ENCODE data around the gene TMEM259. TPM values are rescaled to one million over a fixed set of nuclear protein-coding genes. Genes with fewer than 3 reads are reported as not detected.

The TMEM259 gene
- total and polyA plus RNA-seq, 3 donors from 2014 or later, result 164 to 405 (median 339) TPM

DNA sequence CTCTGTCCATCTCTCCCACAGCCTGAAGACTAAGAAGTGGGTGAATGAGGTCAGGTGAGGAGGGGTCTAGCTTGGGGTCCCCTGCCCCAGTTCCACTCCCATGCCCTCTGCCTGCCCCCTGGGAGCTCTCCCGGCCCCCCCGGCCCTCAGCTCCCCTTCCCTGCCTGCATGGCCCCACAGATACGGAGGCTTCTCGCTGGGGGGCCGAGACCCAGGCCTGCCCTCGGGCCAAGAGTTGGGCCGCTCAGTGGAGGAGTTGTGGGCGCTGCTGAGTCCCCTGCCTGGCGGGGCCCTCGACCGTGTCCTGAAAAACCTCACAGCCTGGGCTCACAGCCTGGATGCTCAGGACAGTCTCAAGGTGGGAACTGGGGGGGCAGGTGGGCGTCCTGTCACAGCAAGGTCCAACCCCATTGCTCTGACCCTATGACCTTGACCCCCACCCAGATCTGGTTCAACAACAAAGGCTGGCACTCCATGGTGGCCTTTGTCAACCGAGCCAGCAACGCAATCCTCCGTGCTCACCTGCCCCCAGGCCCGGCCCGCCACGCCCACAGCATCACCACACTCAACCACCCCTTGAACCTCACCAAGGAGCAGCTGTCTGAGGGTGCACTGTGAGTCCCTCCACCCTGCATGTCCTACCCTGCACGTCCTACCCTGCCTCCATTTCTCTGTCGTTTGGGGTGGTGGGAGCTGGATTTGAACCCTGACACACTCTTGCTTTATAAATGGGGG lies 35.1 kb upstream of the TMEM259 start:
- DNase-seq, result no peak
- no peaks in the 10 kb centered on the region for H3K27me3 ChIP-seq
- 95 to 97% methylated on average over 13 to 20 of the region's 20 CpGs for WGBS, 2 donors
- no peak overlapping the region for H3K27ac ChIP-seq
- H3K4me3 ChIP-seq, result no peak overlapping the region
- H3K36me3 ChIP-seq (ENCODE audit: low read depth, missing control alignments), result no peaks in the 10 kb centered on the region
- intact Hi-C loops (cut with DNase I; ENCODE audit: low total_unique reads), result no loop called here
- H3K4me1 ChIP-seq, result no peaks in the 10 kb centered on the region
- H3K9me3 ChIP-seq, result no peaks in the 10 kb centered on the region
- no peak for TF ChIP-seq POLR2A (IDR thresholded peaks at IDR 0.05)
- TF ChIP-seq, protein P1, sequence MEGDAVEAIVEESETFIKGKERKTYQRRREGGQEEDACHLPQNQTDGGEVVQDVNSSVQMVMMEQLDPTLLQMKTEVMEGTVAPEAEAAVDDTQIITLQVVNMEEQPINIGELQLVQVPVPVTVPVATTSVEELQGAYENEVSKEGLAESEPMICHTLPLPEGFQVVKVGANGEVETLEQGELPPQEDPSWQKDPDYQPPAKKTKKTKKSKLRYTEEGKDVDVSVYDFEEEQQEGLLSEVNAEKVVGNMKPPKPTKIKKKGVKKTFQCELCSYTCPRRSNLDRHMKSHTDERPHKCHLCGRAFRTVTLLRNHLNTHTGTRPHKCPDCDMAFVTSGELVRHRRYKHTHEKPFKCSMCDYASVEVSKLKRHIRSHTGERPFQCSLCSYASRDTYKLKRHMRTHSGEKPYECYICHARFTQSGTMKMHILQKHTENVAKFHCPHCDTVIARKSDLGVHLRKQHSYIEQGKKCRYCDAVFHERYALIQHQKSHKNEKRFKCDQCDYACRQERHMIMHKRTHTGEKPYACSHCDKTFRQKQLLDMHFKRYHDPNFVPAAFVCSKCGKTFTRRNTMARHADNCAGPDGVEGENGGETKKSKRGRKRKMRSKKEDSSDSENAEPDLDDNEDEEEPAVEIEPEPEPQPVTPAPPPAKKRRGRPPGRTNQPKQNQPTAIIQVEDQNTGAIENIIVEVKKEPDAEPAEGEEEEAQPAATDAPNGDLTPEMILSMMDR (IDR thresholded peaks at IDR 0.05), result no peak

DNA sequence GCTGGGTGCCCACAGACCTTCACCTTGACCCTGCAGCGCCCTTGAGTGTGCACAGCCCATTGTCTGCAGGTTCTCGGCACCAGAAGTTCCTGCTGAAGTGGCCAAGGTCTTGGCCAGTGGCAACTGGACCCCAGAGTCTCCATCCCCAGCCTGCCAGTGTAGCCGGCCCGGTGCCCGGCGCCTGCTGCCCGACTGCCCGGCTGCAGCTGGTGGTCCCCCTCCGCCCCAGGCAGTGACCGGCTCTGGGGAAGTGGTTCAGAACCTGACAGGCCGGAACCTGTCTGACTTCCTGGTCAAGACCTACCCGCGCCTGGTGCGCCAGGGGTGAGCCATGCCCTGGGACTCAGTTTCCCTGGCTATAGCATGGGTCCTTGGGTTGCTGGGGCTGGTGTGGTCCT lies 34.1 kb upstream of the TMEM259 start:
- H3K27me3 ChIP-seq, result no peaks in the 10 kb centered on the region
- TF ChIP-seq POLR2A (IDR thresholded peaks at IDR 0.05), result no peak
- TF ChIP-seq, protein P1 (IDR thresholded peaks at IDR 0.05), result no peak
- H3K27ac ChIP-seq, result no peak overlapping the region
- no peak for DNase-seq
- H3K4me1 ChIP-seq, result no peaks in the 10 kb centered on the region
- H3K9me3 ChIP-seq, result no peaks in the 10 kb centered on the region
- WGBS, 2 donors, result 97 to 100% methylated on average over 3 to 14 of the region's 14 CpGs
- no peaks in the 10 kb centered on the region for H3K36me3 ChIP-seq (ENCODE audit: low read depth, missing control alignments)
- H3K4me3 ChIP-seq, result no peak overlapping the region
- intact Hi-C loops (cut with DNase I; ENCODE audit: low total_unique reads), result no loop called here

DNA sequence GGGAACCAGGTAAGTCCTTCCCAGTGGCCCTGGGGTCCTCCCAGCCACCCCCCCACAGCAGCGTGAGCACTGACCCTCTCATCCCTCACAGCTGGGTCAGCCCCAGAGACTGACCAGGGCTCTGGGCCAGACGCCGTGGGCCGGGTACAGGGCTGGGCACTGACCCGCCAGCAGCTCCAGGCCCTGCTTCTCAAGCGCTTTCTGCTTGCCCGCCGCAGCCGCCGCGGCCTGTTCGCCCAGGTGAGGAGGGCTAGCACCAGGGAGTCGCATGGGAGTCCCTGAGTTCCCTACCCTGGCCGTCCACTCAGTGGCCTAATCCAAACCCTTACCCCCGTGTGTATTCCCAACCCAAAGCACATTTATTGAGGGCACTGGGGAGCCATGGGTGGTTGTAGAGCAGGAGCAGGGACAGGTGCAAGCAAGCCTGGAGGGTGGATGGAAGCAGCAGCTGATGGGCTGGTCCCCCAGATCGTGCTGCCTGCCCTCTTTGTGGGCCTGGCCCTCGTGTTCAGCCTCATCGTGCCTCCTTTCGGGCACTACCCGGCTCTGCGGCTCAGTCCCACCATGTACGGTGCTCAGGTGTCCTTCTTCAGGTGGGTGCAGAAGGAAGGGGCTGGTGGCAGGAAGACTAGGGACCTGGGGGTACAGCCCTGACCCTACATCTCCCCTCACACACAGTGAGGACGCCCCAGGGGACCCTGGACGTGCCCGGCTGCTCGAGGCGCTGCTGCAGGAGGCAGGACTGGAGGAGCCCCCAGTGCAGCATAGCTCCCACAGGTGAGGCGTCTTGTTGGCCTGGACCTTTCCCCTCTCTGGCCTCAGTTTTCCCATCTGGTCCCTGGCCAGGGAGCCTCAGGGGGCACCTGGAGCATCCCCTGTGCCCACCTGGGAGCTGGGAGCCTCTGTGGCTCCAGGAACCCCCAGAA lies 33.4 kb upstream of the TMEM259 start:
- Histone ChIP-seq H3K4me1 (no peaks in the 10 kb centered on the region), H3K9me3 (no peaks in the 10 kb centered on the region), H3K36me3 (ENCODE audit: low read depth, missing control alignments) (no peaks in the 10 kb centered on the region), H3K27ac (no peak overlapping the region), H3K4me3 (no peak overlapping the region), H3K27me3 (no peaks in the 10 kb centered on the region)
- no peak for DNase-seq
- intact Hi-C loops (cut with DNase I; ENCODE audit: low total_unique reads), result no loop called here
- 90 to 94% methylated on average over 18 to 27 of the region's 28 CpGs for WGBS, 2 donors
- TF ChIP-seq, protein P1 (IDR thresholded peaks at IDR 0.05), result no peak
- no peak for TF ChIP-seq POLR2A (IDR thresholded peaks at IDR 0.05)

DNA sequence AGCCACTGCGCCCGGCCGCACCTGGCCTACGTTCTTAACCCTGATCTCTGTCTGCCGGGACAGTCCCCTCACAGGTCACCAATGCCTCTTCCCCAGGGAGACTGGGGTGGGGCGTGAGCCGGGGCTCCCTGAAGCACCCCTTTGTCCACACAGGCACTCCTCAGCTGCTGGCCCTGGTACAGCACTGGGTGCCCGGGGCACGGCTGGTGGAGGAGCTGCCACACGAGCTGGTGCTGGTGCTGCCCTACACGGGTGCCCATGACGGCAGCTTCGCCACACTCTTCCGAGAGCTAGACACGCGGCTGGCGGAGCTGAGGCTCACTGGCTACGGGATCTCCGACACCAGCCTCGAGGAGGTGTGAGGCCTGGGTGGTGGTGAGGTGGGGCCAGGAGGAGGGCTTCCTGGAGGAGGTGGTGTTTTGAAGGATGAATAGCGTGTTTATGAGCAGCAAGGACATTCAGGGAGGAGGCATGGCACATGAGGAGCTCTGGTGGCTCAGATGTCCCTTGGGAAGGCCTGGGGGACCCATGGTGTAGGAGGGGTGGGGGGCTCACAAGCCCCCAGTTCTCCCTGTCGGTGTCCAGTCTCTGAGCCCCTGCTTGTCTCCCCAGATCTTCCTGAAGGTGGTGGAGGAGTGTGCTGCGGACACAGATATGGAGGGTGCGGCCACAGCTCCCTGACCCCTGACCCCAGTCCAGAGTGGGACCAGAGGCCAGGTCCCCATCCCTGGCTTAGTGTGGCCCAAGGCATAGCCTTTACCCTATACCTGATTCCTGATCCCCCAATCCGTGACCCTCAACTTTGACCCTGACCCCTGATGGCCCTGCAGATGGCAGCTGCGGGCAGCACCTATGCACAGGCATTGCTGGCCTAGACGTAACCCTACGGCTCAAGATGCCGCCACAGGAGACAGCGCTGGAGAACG lies 32.5 kb upstream of the TMEM259 start:
- TF ChIP-seq, protein P1 (IDR thresholded peaks at IDR 0.05), result no peak
- TF ChIP-seq POLR2A (IDR thresholded peaks at IDR 0.05), result no peak
- no peak for DNase-seq
- 91 to 94% methylated on average over 8 to 22 of the region's 31 CpGs for WGBS, 2 donors
- Histone ChIP-seq H3K9me3 (no peaks in the 10 kb centered on the region), H3K36me3 (ENCODE audit: low read depth, missing control alignments) (no peaks in the 10 kb centered on the region), H3K4me1 (no peaks in the 10 kb centered on the region), H3K27me3 (no peaks in the 10 kb centered on the region), H3K27ac (no peak overlapping the region), H3K4me3 (no peak overlapping the region)
- intact Hi-C loops (cut with DNase I; ENCODE audit: low total_unique reads), result no loop called here
